K562 (cell line): ENCODE data around the gene RIOX2. TPM values are rescaled to one million over a fixed set of nuclear protein-coding genes. Genes with fewer than 3 reads are reported as not detected.

ENCODE experiments used
- ATAC-seq: fragments of 200-7000 bp; cut with Tn5 transposase; 3 replicates; pipeline ENCODE4 v1.9.1; 2020; ENCODE audit warnings: moderate library complexity
- BruUV-seq: library from RNA; stranded (reverse); fragments of 400-500 nt; replicated peaks from 2 replicates; lab custom pipeline; 2021; lab: Mats Ljungman, UMichigan
- CTCF ChIA-PET: fragments of 300-600 bp; formaldehyde crosslinking; extraction: SDS; loops from one replicate; lab custom pipeline; 2021; ENCODE audit warnings: low intra/inter-chr PET ratio; lab: Yijun Ruan, JAX
- POLR2A ChIA-PET: fragments of 300-600, 350-650 bp; sonication (Branson Sonifier 250); formaldehyde crosslinking; extraction: SDS; loops from one replicate; lab custom pipeline; 2021; ENCODE audit warnings: antibody characterized with exemption, inconsistent platforms; lab: Yijun Ruan, JAX
- DNase-seq, 4 experiments: peaks; one replicate each; pipeline versions ENCODE4 v3.0.0 to v3.0.0-alpha.2; 2011 to 2018; ENCODE audit warnings: low spot score in 3 of 4, mixed read lengths in 3 of 4; ENCODE audit errors: extremely low read depth in 1 of 4
- FAIRE-seq: peaks from 2 replicates; lab custom pipeline; 2011; peaks lifted over from hg19 to GRCh38; lab: Jason Lieb, UNC
- H2AFZ ChIP-seq: 2 replicates; pipeline ENCODE4 v1.6.0; 2011; ENCODE audit warnings: low read depth, low read length, control low read depth, inconsistent platforms
- H3K27ac ChIP-seq: fragments of 200-600 bp; 3 replicates; pipeline ENCODE4 v1.8.0; 2011; ENCODE audit warnings: low read depth, mild to moderate bottlenecking, control low read depth, inconsistent platforms, low read length, moderate library complexity, mixed read lengths; ENCODE audit errors: extremely low read depth
- H3K27me3 ChIP-seq, 2 experiments: fragments of 300-600 bp in 1 of 2; 2 replicates in 1 of 2; 3 replicates in 1 of 2; pipeline versions ENCODE4 v1.6.0 to v1.8.0; 2011; ENCODE audit warnings: inconsistent platforms in 2 of 2, low read length in 2 of 2, mild to moderate bottlenecking in 1 of 2, mixed read lengths in 1 of 2, moderate library complexity in 1 of 2; ENCODE audit not compliant: control insufficient read depth in 2 of 2, insufficient read depth in 2 of 2
- H3K36me3 ChIP-seq: fragments of 300-600 bp; 3 replicates; pipeline ENCODE4 v1.8.0; 2011; ENCODE audit warnings: mild to moderate bottlenecking, low read length, inconsistent platforms; ENCODE audit not compliant: control insufficient read depth, insufficient read depth
- H3K4me1 ChIP-seq, 2 experiments: fragments of 200-600 bp in 1 of 2; replicated peaks in 1 of 2; 2 replicates in 1 of 2; 3 replicates in 1 of 2; pipeline versions ENCODE4 v1.5.1 to v1.8.0; 2011; ENCODE audit warnings: inconsistent platforms in 2 of 2, low read length in 2 of 2, mild to moderate bottlenecking in 1 of 2, mixed read lengths in 1 of 2, moderate library complexity in 1 of 2; ENCODE audit not compliant: control insufficient read depth in 2 of 2, insufficient read depth in 2 of 2
- H3K4me2 ChIP-seq: 2 replicates; pipeline ENCODE4 v1.6.1; 2011; ENCODE audit warnings: low read length, control low read depth, inconsistent platforms, mixed read lengths; ENCODE audit not compliant: insufficient read depth
- H3K4me3 ChIP-seq: fragments of 200-600 bp; sonication (generic), shearing (Covaris generic); 2 replicates; pipeline ENCODE4 v1.5.1; 2016; ENCODE audit warnings: control low read depth, inconsistent platforms
- H3K79me2 ChIP-seq: fragments of 200-600 bp; 3 replicates; pipeline ENCODE4 v1.8.0; 2011; ENCODE audit warnings: low read length, inconsistent platforms; ENCODE audit not compliant: control insufficient read depth, insufficient read depth
- H3K9ac ChIP-seq, 2 experiments: 2 replicates each; pipeline versions ENCODE4 v1.6.0 to v1.6.1; 2011; ENCODE audit warnings: low read depth in 2 of 2, low read length in 2 of 2, control low read depth in 1 of 2, inconsistent platforms in 1 of 2, mild to moderate bottlenecking in 1 of 2, mixed read lengths in 1 of 2; ENCODE audit not compliant: insufficient read depth in 1 of 2
- H3K9me1 ChIP-seq: one replicate; pipeline ENCODE4 v1.6.0; 2011; ENCODE audit warnings: inconsistent platforms, mild to moderate bottlenecking, low read length, moderate library complexity; ENCODE audit not compliant: control insufficient read depth, insufficient read depth
- H3K9me3 ChIP-seq: replicated peaks from 2 replicates; pipeline ENCODE4 v1.5.1; 2011; ENCODE audit warnings: low read depth, low read length, inconsistent platforms; ENCODE audit not compliant: control insufficient read depth, insufficient read depth
- H4K20me1 ChIP-seq: replicated peaks from 2 replicates; pipeline ENCODE4 v1.6.1; 2011; ENCODE audit warnings: low read length, inconsistent platforms, mixed read lengths; ENCODE audit not compliant: control insufficient read depth, insufficient read depth
- MEF2D ChIP-seq: conservative IDR thresholded peaks from 2 replicates; pipeline ENCODE4 v1.6.1; 2016; ENCODE audit warnings: low read depth, missing genetic modification characterization, missing compliant biosample characterization
- TGIF2 ChIP-seq: sonication (generic); formaldehyde crosslinking; IDR thresholded peaks from 2 replicates; pipeline ENCODE4 v1.8.1; 2022; ENCODE audit warnings: mild to moderate bottlenecking, missing genetic modification reagents, moderate library complexity
- WGBS: fragments of 100-300 bp; shearing (Covaris generic); methylation state at CpG from one replicate; pipeline ENCODE4 v1.1.6; 2016; ENCODE audit warnings: low coverage, mixed read lengths; ENCODE audit not compliant: insufficient coverage; ENCODE audit errors: missing lambda C conversion rate; 5-methylcytosine and 5-hydroxymethylcytosine counted together
- in situ Hi-C: fragments of 300-500 bp; cut with MboI; formaldehyde crosslinking; loops from 4 replicates; pipeline ENCODE4 v1.15.0; 2018; ENCODE audit warnings: inconsistent platforms, mixed read lengths
- intact Hi-C: fragments of 100-400 bp; cut with micrococcal nuclease; formaldehyde crosslinking; loops from 2 replicates; pipeline ENCODE4 v1.14.2; 2022
- polyA plus RNA-seq, 8 experiments: library from polyadenylated mRNA; depleted of rRNA in 4 of 8; stranded (reverse) in 5 of 8; unstranded in 3 of 8; fragments of >200 nt; fragmentation: Nextera tagmentation in 2 of 8; fragmentation: Illumina TruSeq in 1 of 8; extraction: Ambion mirVana in 2 of 8; extraction: Trizol in 1 of 8; gene quantifications; 2 replicates each; pipeline versions ENCODE4 v1.2.1 to v1.2.3, GENCODE V29; 2011 to 2014; ENCODE audit warnings: inconsistent platforms in 1 of 8, missing spikeins in 1 of 8
- total RNA-seq, 7 experiments: library from RNA; depleted of rRNA in 6 of 7; stranded (reverse); fragments of >200 nt in 6 of 7; fragmentation: Illumina TruSeq in 2 of 7; extraction: Trizol in 2 of 7; gene quantifications; 2 replicates each; pipeline versions ENCODE4 v1.2.1 to v1.2.3, GENCODE V29; 2011 to 2021; ENCODE audit warnings: low replicate concordance in 1 of 7
- TF ChIP-seq, protein P1 (sequence below): fragments of 250-450 bp; sonication (Bioruptor Pico); IDR thresholded peaks from 2 replicates; pipeline ENCODE4 v1.5.0; 2021; ENCODE audit warnings: mild to moderate bottlenecking, borderline replicate concordance

The RIOX2 gene
- total and polyA plus RNA-seq, 9 of the 15 experiments (the other 6 are each of a cell fraction or from before 2014, with no cell fraction given), result 22.2 to 56.0 (median 32.6) TPM

DNA sequence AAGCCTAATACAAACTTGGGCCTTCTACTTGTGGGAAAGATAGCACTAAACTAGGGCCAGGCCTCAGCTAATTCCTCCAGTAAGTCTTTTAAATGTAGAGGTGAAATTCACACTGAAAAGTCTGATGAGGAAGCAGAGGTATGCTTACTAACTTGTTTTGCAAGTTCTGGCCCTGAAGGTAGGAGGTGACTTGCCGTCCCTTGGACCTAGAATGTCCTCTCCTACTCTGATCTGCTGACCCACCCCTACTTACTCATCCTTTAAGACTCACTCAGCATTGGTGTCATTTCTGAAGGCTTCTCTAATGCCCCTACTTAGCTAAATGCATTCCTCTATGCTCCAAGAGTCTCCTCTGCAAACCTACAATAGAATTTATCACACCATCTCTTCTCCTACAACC is 19.4 kb downstream of the RIOX2 start:
- peaks cover 65% of the 10 kb centered on the region; the same call in 2 of the 3 replicates for H3K36me3 ChIP-seq
- DNase-seq, result no peak

More for the DNA sequence above, 19.4 kb downstream of the RIOX2 start:
- BruUV-seq, result no TSS peak
- Histone ChIP-seq H3K9me3 (no peaks in the 10 kb centered on the region), H4K20me1 (no peaks in the 10 kb centered on the region), H3K4me2 (no peak overlapping the region), H3K27me3 (no peaks in the 10 kb centered on the region), H3K27ac (no peak overlapping the region), H3K9ac (no peak overlapping the region), H3K79me2 (no peaks in the 10 kb centered on the region), H3K4me1 (no peaks in the 10 kb centered on the region; a peak in 1 of 5 replicates), H3K9me1 (no peaks in the 10 kb centered on the region), H3K4me3 (no peak overlapping the region), H2AFZ (no peak overlapping the region)
- ChIA-PET CTCF (no interaction called here), POLR2A (interaction anchor here (1.3 kb wide), 1 partner anchor 10 kb away, joined by 4 read pairs; no protein-coding TSS in a partner anchor)
- 89% methylated on average over 1 of the region's 1 CpG for WGBS
- ATAC-seq, result no peak
- in situ Hi-C loops (no loop called here), intact Hi-C loops (no loop called here)
- TF ChIP-seq TGIF2 (CRISPR knock-in tag) (no peak), MEF2D (no peak)
- TF ChIP-seq, protein P1, sequence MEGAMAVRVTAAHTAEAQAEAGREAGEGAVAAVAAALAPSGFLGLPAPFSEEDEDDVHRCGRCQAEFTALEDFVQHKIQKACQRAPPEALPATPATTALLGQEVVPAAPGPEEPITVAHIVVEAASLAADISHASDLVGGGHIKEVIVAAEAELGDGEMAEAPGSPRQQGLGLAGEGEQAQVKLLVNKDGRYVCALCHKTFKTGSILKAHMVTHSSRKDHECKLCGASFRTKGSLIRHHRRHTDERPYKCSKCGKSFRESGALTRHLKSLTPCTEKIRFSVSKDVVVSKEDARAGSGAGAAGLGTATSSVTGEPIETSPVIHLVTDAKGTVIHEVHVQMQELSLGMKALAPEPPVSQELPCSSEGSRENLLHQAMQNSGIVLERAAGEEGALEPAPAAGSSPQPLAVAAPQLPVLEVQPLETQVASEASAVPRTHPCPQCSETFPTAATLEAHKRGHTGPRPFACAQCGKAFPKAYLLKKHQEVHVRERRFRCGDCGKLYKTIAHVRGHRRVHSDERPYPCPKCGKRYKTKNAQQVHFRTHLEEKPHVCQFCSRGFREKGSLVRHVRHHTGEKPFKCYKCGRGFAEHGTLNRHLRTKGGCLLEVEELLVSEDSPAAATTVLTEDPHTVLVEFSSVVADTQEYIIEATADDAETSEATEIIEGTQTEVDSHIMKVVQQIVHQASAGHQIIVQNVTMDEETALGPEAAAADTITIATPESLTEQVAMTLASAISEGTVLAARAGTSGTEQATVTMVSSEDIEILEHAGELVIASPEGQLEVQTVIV, result no peak
- no peak for FAIRE-seq
